Stimulated activated CD4-positive, alpha-beta T cell treated with anti-CD3 and anti-CD28 coated beads, Interleukin-15, amount 100 ng/mL, for 24 hours (primary cell): ENCODE results near the gene SDE2.
"Not testable (repeated sequence)": the region's sequence is repeated elsewhere in the genome, so short reads cannot be mapped to it uniquely, and the experiment has no call there.

Experiments
- DNase-seq: peaks from one replicate; pipeline ENCODE4 v3.0.0-alpha.2; 2020

Gene SDE2

GRCh38 chr1:226004396-226004795 lies 5.3 kb upstream of the SDE2 start:
- no peak for DNase-seq

- DNase-seq, result no peak
These were observed 4.5 kb upstream of the SDE2 start for GRCh38 chr1:226003502-226004170.

GRCh38 chr1:226002667-226003501 lies 3.7 kb upstream of the SDE2 start:
- DNase-seq, result peak; percentile 68

- DNase-seq, result peak; percentile 63
These were observed 3.0 kb upstream of the SDE2 start for GRCh38 chr1:226001963-226002666.

- no peak for DNase-seq
These were observed 1.9 kb upstream of the SDE2 start for GRCh38 chr1:226001088-226001487.

GRCh38 chr1:226000493-226001081 lies 1.4 kb upstream of the SDE2 start:
- DNase-seq, result not testable (repeated sequence)

GRCh38 chr1:225999912-226000337 lies 782 bp upstream of the SDE2 start:
- no peak for DNase-seq

GRCh38 chr1:225998560-225999226 lies 450 bp downstream of the SDE2 start:
- DNase-seq, result no peak

GRCh38 chr1:225996946-225997545 lies 2.1 kb downstream of the SDE2 start:
- DNase-seq, result no peak

- DNase-seq, result no peak
These were observed 3.0 kb downstream of the SDE2 start for GRCh38 chr1:225995919-225996864.

GRCh38 chr1:225990705-225991464 lies 8.3 kb downstream of the SDE2 start:
- no peak for DNase-seq

GRCh38 chr1:225987491-225988316 lies 11.4 kb downstream of the SDE2 start:
- DNase-seq, result no peak

- no peak for DNase-seq
These were observed 17.4 kb downstream of the SDE2 start for GRCh38 chr1:225981714-225982113.

GRCh38 chr1:225980005-225980836 lies 18.9 kb downstream of the SDE2 start:
- DNase-seq, result no peak

GRCh38 chr1:225979421-225979820 lies 19.7 kb downstream of the SDE2 start:
- no peak for DNase-seq

- no peak for DNase-seq
These were observed 21.0 kb downstream of the SDE2 start for GRCh38 chr1:225977937-225978748.

GRCh38 chr1:225975146-225975545 lies 24.0 kb downstream of the SDE2 start:
- DNase-seq, result not testable (repeated sequence)
